HUES48 (cell line): ENCODE results near the gene C1orf35.
A peak's percentile ranks its signal among the peaks of the same experiment; 100 is the strongest.

ENCODE experiments used
- H3K27ac ChIP-seq: one replicate; pipeline ENCODE4 v1.7.0; 2013; ENCODE audit warnings: low read depth, low read length, inconsistent platforms
- H3K27me3 ChIP-seq: 2 replicates; pipeline ENCODE4 v1.6.1; 2013; ENCODE audit warnings: mild to moderate bottlenecking, low read length; ENCODE audit not compliant: control insufficient read depth, insufficient read depth
- H3K36me3 ChIP-seq: 2 replicates; pipeline ENCODE4 v1.6.1; 2013; ENCODE audit warnings: low read length; ENCODE audit not compliant: control insufficient read depth, insufficient read depth
- H3K4me1 ChIP-seq: 2 replicates; pipeline ENCODE4 v1.6.1; 2013; ENCODE audit warnings: mild to moderate bottlenecking, low read length; ENCODE audit not compliant: control insufficient read depth, insufficient read depth
- H3K4me3 ChIP-seq: 2 replicates; pipeline ENCODE4 v1.5.1; 2013; ENCODE audit warnings: mild to moderate bottlenecking, low read depth, low read length
- H3K9ac ChIP-seq: 2 replicates; pipeline ENCODE4 v1.6.1; 2013; ENCODE audit warnings: mild to moderate bottlenecking, low read depth, low read length, moderate library complexity
- H3K9me3 ChIP-seq: 2 replicates; pipeline ENCODE4 v1.6.1; 2013; ENCODE audit warnings: low read length; ENCODE audit not compliant: control insufficient read depth, insufficient read depth

Gene C1orf35

DNA sequence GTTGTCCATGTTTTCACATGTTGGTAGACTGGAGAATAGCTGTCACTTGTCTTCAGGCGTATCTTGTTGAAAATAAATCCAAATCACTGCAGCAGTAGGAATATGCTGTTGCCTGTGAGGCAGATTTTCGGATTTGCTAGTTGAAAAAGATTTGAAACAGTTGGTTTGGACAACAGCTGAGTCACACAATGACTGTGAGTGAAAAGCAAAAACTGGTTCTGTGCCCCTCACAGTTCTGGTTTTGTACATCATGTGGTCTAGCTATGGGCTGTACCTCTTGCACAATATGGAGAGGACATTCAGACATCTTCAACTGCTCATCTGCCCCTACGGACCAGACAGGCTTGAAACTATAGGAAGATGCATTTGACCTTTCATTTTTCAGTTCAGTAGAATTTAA is 18.8 kb downstream of the C1orf35 start:
- Histone ChIP-seq H3K9ac (peak overlapping the region; percentile 92; the same call in 1 of the 2 replicates), H3K4me3 (peak overlapping the region; percentile 81), H3K9me3 (no peaks in the 10 kb centered on the region), H3K27ac (peak overlapping the region; percentile 51), H3K4me1 (peaks cover 17% of the 10 kb centered on the region), H3K27me3 (peaks cover 4% of the 10 kb centered on the region; the same call in 1 of the 2 replicates), H3K36me3 (peaks cover 20% of the 10 kb centered on the region)

DNA sequence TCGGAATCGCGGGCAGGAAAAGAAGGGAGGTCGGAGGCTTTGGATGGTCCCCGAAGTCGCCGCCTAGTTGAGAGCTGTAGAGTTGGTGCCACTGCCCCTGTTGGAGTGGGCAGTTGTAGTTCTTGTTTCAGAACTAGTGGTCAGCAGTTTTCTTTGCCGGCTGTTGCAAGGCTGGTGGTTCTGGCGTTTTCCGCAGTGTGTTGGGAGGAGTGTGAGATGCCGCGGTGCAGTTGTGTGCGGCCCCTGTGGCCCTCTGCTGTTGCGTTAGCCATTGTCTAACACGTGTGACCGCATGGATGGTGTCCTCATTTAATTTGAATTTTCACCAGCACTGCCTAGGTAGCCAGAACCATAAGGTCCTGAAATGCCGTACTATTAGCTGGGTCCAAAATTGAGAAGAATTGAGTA is 19.2 kb downstream of the C1orf35 start:
- H3K4me1 ChIP-seq: peaks cover 17% of the 10 kb centered on the region
- peak overlapping the region; percentile 92 for H3K27ac ChIP-seq
- H3K9ac ChIP-seq: peak overlapping the region; percentile 92
- no peaks in the 10 kb centered on the region for H3K9me3 ChIP-seq
- peak overlapping the region; percentile 81 for H3K4me3 ChIP-seq
- peaks cover 9% of the 10 kb centered on the region for H3K27me3 ChIP-seq
- H3K36me3 ChIP-seq: peaks cover 19% of the 10 kb centered on the region

GRCh38 chr1:228082918-228083870 is 19.9 kb downstream of the C1orf35 start:
- Histone ChIP-seq H3K27me3 (peaks cover 16% of the 10 kb centered on the region), H3K9ac (peak overlapping the region; percentile 92), H3K4me1 (peaks cover 17% of the 10 kb centered on the region), H3K4me3 (peak overlapping the region; percentile 81), H3K9me3 (no peaks in the 10 kb centered on the region), H3K27ac (peak overlapping the region; percentile 92), H3K36me3 (peaks cover 13% of the 10 kb centered on the region)

DNA sequence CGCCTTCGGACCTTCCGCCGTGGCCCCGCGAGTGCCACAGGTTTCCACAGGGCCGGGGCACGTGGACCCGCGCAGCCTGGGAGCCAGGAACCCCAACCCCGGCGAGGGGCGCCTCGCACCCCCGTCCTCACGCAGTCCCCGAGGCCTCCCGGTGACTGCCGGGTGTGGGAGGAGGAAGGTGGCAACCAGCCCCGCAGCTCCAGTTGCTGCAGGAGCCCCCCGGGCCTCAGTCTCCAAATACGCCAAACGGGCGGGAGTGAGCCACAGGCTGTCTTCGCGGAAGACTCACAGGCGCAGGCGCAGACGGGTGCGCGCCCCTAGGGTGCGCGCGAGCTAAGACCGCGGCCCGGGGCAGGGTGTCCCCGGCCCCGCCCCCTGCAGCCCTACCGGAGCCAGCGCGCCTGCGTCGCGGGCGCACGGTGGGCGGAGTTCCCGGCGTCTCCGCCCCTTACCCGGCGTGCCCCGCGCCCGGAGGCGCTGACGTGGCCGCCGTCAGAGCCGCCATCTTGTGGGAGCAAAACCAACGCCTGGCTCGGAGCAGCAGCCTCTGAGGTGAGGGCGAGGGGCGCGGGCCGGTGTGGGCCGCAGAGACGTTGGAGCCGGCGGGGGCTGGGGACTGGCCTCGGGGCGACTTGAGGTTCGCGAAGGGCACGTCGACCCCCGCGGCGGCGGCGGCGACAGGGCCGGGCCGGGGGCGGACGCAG is 20.8 kb downstream of the C1orf35 start, which contains the start of gene ARF1:
Gene ARF1 (plus strand): TSS at position 495 of the 704 bp plus-strand sequence. CDS start 14,407 bp downstream, outside the sequence.
- Histone ChIP-seq H3K27me3 (peaks cover 24% of the 10 kb centered on the region), H3K36me3 (peaks cover 10% of the 10 kb centered on the region; the same call in 1 of the 2 replicates), H3K27ac (peak within 1 kb of the TSS; percentile 92), H3K9ac (peak within 1 kb of the TSS; percentile 92), H3K4me1 (peaks cover 17% of the 10 kb centered on the region), H3K4me3 (peak within 1 kb of the TSS; percentile 81), H3K9me3 (no peaks in the 10 kb centered on the region)

DNA sequence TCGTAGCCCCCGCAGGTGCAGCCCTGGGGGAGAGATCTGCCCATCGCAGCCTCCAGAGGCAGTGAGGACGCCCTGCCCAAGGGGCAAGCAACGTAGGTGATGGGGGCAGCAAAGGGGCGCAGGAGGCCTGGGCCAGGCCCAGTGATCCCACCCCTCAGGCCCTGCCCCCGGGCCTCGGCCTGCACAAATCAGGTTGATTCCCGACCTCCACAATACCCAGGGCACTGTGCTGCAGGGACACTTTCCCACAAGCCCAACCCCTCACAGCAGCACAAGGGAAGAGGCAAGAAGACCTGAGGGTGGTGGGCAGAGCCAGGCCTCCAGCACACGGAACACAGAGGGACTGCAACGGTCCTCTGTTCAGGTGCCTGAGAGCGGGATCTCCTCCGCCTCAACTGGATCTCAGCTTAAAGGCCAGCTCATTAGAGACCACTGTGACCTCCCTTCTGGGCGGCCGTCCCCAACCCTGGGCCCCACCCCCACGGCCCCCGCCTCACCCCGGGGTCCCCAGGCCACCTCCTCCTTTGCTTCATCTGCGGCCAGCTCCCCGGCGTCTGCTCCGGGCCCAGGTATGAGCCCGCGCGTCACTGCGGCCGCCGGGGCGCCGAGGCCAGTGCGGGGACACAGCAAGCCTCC is 21.4 kb downstream of the C1orf35 start:
- Histone ChIP-seq H3K9me3 (no peaks in the 10 kb centered on the region), H3K4me1 (peaks cover 17% of the 10 kb centered on the region), H3K9ac (no peak overlapping the region), H3K27ac (peak overlapping the region; percentile 44), H3K27me3 (peaks cover 31% of the 10 kb centered on the region), H3K36me3 (peaks cover 10% of the 10 kb centered on the region; the same call in 1 of the 2 replicates), H3K4me3 (peak overlapping the region; percentile 81)

- Histone ChIP-seq H3K9ac (no peak overlapping the region), H3K4me1 (peaks cover 17% of the 10 kb centered on the region)
Measured at GRCh38 chr1:228081144-228081543, 22.0 kb downstream of the C1orf35 start.

GRCh38 chr1:228079601-228080263 is 23.4 kb downstream of the C1orf35 start:
- Histone ChIP-seq H3K9ac (no peak overlapping the region), H3K36me3 (peaks cover 7% of the 10 kb centered on the region; the same call in 1 of the 2 replicates), H3K27me3 (peaks cover 50% of the 10 kb centered on the region), H3K27ac (no peak overlapping the region), H3K4me3 (no peak overlapping the region), H3K9me3 (no peaks in the 10 kb centered on the region), H3K4me1 (peaks cover 11% of the 10 kb centered on the region)

More at GRCh38 chr1:228081144-228081543, 22.0 kb downstream of the C1orf35 start:
- Histone ChIP-seq H3K4me3 (peak overlapping the region; percentile 81), H3K9me3 (no peaks in the 10 kb centered on the region), H3K27me3 (peaks cover 36% of the 10 kb centered on the region), H3K27ac (no peak overlapping the region), H3K36me3 (peaks cover 10% of the 10 kb centered on the region; the same call in 1 of the 2 replicates)

- Histone ChIP-seq H3K27ac (no peak overlapping the region), H3K27me3 (peaks cover 58% of the 10 kb centered on the region), H3K4me1 (peaks cover 4% of the 10 kb centered on the region), H3K36me3 (0 out of 2 replicates have a peak, but pooled peaks cover under 1% of the 10 kb centered on the region), H3K9me3 (no peaks in the 10 kb centered on the region), H3K9ac (no peak overlapping the region), H3K4me3 (no peak overlapping the region)
Measured at GRCh38 chr1:228079013-228079412, 24.1 kb downstream of the C1orf35 start.

- H3K4me3 ChIP-seq: no peak overlapping the region
- H3K9ac ChIP-seq: no peak overlapping the region
- peaks cover 70% of the 10 kb centered on the region for H3K27me3 ChIP-seq
- H3K27ac ChIP-seq: no peak overlapping the region
- H3K36me3 ChIP-seq: no peaks in the 10 kb centered on the region
- no peaks in the 10 kb centered on the region for H3K9me3 ChIP-seq
- peaks cover 3% of the 10 kb centered on the region; the same call in 1 of the 2 replicates for H3K4me1 ChIP-seq
Measured at GRCh38 chr1:228077565-228078330, 25.4 kb downstream of the C1orf35 start.
